Type B pancreatic cell (in vitro differentiated cells): ENCODE data around the gene MON1A. TPM values are rescaled to one million over a fixed set of nuclear protein-coding genes. Genes with fewer than 3 reads are reported as not detected.
"Not testable (repeated sequence)": the region's sequence is repeated elsewhere in the genome, so short reads cannot be mapped to it uniquely, and the experiment has no call there.

ENCODE experiments used
- DNase-seq: peaks from one replicate; pipeline ENCODE4 v3.0.0; 2021; ENCODE audit warnings: mixed read lengths; ENCODE audit not compliant: unreplicated experiment; ENCODE audit errors: extremely low spot score
- H3K27ac Mint-ChIP-seq: 2 replicates; pipeline ENCODE4 v1.8.0; 2021; ENCODE audit warnings: mild to moderate bottlenecking, mixed read lengths
- H3K27me3 Mint-ChIP-seq: 2 replicates; pipeline ENCODE4 v1.8.0; 2021; ENCODE audit warnings: mixed read lengths
- H3K36me3 Mint-ChIP-seq: 2 replicates; pipeline ENCODE4 v1.8.0; 2021; ENCODE audit warnings: mixed read lengths
- H3K4me1 Mint-ChIP-seq: one replicate; pipeline ENCODE4 v1.8.0; 2021; ENCODE audit warnings: mixed read lengths; ENCODE audit not compliant: unreplicated experiment
- H3K4me3 Mint-ChIP-seq: 2 replicates; pipeline ENCODE4 v1.8.0; 2021; ENCODE audit warnings: mild to moderate bottlenecking, mixed read lengths
- H3K9me3 Mint-ChIP-seq: 2 replicates; pipeline ENCODE4 v1.8.0; 2021; ENCODE audit warnings: mixed read lengths
- CTCF ChIP-seq: fragments of 200-600 bp; sonication (generic); conservative IDR thresholded peaks from 2 replicates; pipeline ENCODE4 v1.5.0; 2021; ENCODE audit warnings: antibody characterized with exemption, mild to moderate bottlenecking
- total RNA-seq: library from RNA; stranded (reverse); gene quantifications from 2 replicates; pipeline ENCODE4 v1.2.1, GENCODE V29; 2021; ENCODE audit warnings: low replicate concordance

MON1A gene
- total RNA-seq, 1 donor from 2014 or later = 8.8 TPM

DNA sequence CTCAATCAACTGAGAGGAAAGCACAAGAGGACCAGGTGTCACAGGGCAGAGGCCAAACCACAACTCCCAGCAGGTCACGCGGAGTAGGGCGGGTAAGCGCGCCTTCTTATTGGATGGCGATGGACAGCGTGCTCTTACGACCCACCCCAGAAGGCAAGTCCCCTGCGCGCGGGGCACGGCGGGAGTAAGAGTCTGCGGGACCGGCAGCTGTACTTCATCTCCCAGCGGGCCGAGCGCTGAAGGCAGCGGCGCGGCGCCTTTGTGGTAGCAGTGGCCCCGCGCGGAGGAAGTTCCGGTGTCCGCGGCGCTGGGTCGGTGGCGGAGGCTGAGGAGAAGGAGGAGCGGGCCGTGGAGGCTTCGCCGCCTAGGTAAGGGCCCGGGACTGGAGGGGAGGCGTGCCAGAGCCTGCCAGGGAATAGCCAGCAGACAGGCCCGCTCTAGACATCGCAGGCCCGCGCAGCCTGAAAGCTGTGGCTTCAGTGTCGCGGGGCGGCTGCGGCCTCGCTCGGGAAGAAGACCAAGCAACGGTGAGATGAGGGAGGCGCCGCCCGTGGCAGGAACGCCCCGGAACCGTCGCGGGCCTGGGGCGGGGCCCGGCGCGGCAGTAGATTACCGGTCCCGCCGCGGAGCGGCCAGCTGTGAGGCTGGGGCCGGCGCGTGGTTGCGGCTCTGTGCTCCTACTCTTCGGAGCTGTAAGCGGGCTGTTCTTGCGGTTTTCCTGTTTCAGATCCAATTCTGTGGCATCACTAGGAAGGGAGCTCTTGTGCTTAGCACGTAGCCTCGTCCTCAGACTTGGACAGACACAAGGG lies 10.5 kb upstream of the MON1A start, which contains the start of gene RBM6:
Gene RBM6, plus strand, starts transcription at position 293 of the 809 bp plus-strand sequence. CDS start 22,492 bp downstream, outside the sequence.
- DNase-seq = peak; percentile 96
- no peak for TF ChIP-seq CTCF
- Mint-ChIP-seq H3K27me3 (no peaks in the 10 kb centered on the region), H3K4me3 (peak within 1 kb of the TSS; percentile 98), H3K27ac (peak within 1 kb of the TSS; percentile 98), H3K9me3 (no peaks in the 10 kb centered on the region), H3K4me1 (peaks cover 7% of the 10 kb centered on the region), H3K36me3 (peaks cover 15% of the 10 kb centered on the region)

- H3K27ac Mint-ChIP-seq = no peak overlapping the region
- H3K4me3 Mint-ChIP-seq = no peak overlapping the region
- H3K9me3 Mint-ChIP-seq = no peaks in the 10 kb centered on the region
- H3K27me3 Mint-ChIP-seq = no peaks in the 10 kb centered on the region
- peaks cover 3% of the 10 kb centered on the region for H3K36me3 Mint-ChIP-seq
- peaks cover 7% of the 10 kb centered on the region for H3K4me1 Mint-ChIP-seq
- TF ChIP-seq CTCF = no peak
- no peak for DNase-seq
These were observed 7.5 kb upstream of the MON1A start for GRCh38 chr3:49937090-49937489.

DNA sequence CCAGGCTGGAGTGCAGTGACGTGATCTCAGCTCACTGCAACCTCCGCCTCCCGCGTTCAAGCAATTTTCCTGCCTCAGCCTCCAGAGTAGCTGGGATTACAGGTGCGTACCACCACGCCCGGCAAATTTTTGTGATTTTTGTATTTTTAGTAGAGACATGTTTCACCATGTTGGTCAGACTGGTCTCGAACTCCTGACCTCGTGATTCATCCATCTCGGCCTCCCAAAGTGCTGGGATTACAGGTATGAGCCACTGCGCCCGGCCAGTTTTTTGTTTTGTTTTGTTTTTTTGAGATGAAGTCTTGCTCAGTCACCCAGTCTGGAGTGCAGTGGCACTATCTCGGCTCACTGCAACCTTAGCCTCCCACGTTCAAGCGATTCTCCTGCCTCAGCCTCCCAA lies 2.7 kb upstream of the MON1A start:
- not testable (repeated sequence) for H3K4me1 Mint-ChIP-seq, DNase-seq, H3K27ac Mint-ChIP-seq, H3K9me3 Mint-ChIP-seq, H3K36me3 Mint-ChIP-seq, H3K27me3 Mint-ChIP-seq, H3K4me3 Mint-ChIP-seq

- no peaks in the 10 kb centered on the region for H3K36me3 Mint-ChIP-seq
- no peaks in the 10 kb centered on the region for H3K27me3 Mint-ChIP-seq
- H3K4me1 Mint-ChIP-seq = peaks cover 7% of the 10 kb centered on the region
- peak overlapping the region; percentile 1 for H3K4me3 Mint-ChIP-seq
- no peak for DNase-seq
- no peak overlapping the region for H3K27ac Mint-ChIP-seq
- no peak for TF ChIP-seq CTCF
- H3K9me3 Mint-ChIP-seq = no peaks in the 10 kb centered on the region
These were observed 1.3 kb upstream of the MON1A start for GRCh38 chr3:49930922-49931321.

DNA sequence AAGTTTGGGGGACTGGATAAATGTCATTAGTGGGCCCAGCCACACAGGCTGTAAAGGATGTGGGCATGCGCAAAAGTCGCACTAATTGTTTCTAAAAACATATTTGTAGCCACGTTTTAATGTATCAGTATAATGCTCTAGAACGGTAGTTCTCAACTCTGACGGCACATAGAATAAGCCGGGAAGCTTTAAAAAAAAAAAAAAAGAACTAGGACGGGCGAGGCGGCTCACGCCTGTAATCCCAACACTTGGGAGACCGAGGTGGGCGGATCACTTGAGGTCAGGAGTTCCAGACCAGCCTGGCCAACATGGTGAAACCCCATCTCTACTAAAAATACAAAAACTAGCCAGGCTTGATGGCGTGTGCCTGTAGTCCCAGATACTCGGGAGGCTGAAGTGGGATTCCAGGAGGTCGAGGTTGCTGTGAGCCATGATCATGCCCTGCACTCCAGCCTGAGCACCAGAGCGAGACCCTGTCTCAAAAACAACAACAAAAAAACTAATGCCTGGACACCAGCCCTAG lies 618 bp upstream of the MON1A start:
- H3K27me3 Mint-ChIP-seq = no peaks in the 10 kb centered on the region
- H3K9me3 Mint-ChIP-seq = no peaks in the 10 kb centered on the region
- H3K36me3 Mint-ChIP-seq = no peaks in the 10 kb centered on the region
- no peak for DNase-seq
- no peak for TF ChIP-seq CTCF
- peak overlapping the region; percentile 88 for H3K27ac Mint-ChIP-seq
- H3K4me1 Mint-ChIP-seq = peaks cover 9% of the 10 kb centered on the region
- H3K4me3 Mint-ChIP-seq = peak overlapping the region; percentile 92

DNA sequence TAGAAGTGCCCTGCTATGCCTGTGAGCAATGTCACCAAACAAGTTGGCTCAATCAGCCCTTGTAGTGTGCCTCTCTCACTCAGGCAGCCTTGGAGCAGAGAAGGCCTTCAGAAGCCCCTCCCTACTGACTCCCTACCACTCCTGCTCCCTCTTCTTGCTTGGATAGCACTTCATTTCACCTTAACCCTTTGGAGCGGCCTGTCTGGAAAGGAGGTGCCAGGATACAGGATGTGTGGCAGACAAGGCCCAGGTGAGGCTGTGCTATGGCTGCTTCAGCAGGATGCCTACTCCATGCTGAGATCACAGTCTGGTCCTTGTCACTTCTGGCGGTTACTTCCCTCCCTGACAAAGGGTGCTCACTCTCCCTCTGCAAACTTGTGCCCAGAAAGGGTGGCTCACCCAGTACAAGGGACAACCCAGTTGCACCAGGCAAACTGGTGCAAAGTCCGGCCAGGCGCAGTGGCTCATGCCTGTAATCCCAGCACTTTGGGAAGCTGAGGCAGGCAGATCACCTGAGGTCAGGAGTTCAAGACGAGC lies 1.1 kb downstream of the MON1A start:
- no peak overlapping the region for H3K27ac Mint-ChIP-seq
- peaks cover 9% of the 10 kb centered on the region for H3K4me1 Mint-ChIP-seq
- no peak for TF ChIP-seq CTCF

More for the DNA sequence above, 1.1 kb downstream of the MON1A start:
- Mint-ChIP-seq H3K9me3 (no peaks in the 10 kb centered on the region), H3K27me3 (no peaks in the 10 kb centered on the region), H3K36me3 (no peaks in the 10 kb centered on the region), H3K4me3 (peak overlapping the region; percentile 92)
- no peak for DNase-seq
